Epidermal melanocyte (primary cell): ENCODE measurements around the gene BMP3.

Source experiments
- DNase-seq: peaks from one replicate; pipeline ENCODE4 v3.0.0; 2011; ENCODE audit warnings: low spot score; ENCODE audit not compliant: insufficient read length

The BMP3 gene

GRCh38 chr4:81102107-81102506, 71.6 kb downstream of the BMP3 start:
- no peak for DNase-seq

DNA sequence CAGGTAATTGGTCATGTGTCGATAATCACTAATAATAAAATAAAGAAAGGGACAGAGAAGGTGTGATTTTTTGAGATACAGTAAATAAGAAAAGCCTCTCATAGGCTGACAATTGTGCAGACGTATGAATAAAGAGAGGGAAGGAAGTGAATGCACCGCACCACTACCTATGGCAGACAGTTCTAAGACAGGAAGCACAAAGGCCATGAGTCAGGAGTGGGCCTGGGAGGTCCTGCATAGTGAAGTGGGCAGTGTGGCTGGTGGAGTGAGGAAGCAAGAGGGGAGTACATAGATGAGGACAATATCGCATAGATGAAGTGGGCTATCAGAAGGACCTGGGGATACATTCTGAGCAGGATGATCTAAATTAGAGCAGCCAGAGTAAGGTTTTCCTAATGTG, 75.6 kb downstream of the BMP3 start:
- no peak for DNase-seq
